A549 (cell line): ENCODE data around the gene SLC6A19. TPM values are rescaled to one million over a fixed set of nuclear protein-coding genes. Genes with fewer than 3 reads are reported as not detected.

Experiments used
- ATAC-seq, 2 experiments: fragments of 200-7000 bp in 1 of 2; fragments of >200 bp in 1 of 2; cut with Nextera tagmentation in 1 of 2; cut with Tn5 transposase in 1 of 2; 3 replicates each; pipeline versions ENCODE4 v1.8.0 to v1.9.1; 2018 to 2020; ENCODE audit warnings: mild to moderate bottlenecking in 1 of 2, moderate library complexity in 1 of 2
- CTCF ChIA-PET: fragments of 300-600 bp; sonication (Branson Sonifier 250); formaldehyde crosslinking; extraction: SDS; loops from one replicate; lab custom pipeline; 2021; ENCODE audit warnings: antibody characterized with exemption, inconsistent platforms; lab: Yijun Ruan, JAX
- POLR2A ChIA-PET: fragments of 350-600 bp; formaldehyde crosslinking; extraction: SDS; loops from one replicate; lab custom pipeline; 2021; ENCODE audit warnings: antibody characterized with exemption, inconsistent platforms; lab: Yijun Ruan, JAX
- DNase-seq, 2 experiments: peaks; one replicate each; pipeline versions ENCODE4 v3.0.0 to v3.0.0-alpha.2; 2011 to 2016; ENCODE audit warnings: low read depth in 1 of 2, low spot score in 1 of 2
- FAIRE-seq: peaks from 2 replicates; lab custom pipeline; 2011; peaks lifted over from hg19 to GRCh38; lab: Jason Lieb, UNC
- H3K27ac ChIP-seq, 2 experiments: fragments of >200 bp; sonication (Bioruptor Twin); formaldehyde crosslinking; 3 replicates each; pipeline ENCODE4 v1.5.1; 2016 to 2017
- H3K4me1 ChIP-seq: fragments of >200 bp; sonication (Bioruptor Twin); formaldehyde crosslinking; 3 replicates; pipeline ENCODE4 v1.6.1; 2016
- H3K4me2 ChIP-seq: fragments of >200 bp; sonication (Bioruptor Twin); formaldehyde crosslinking; 3 replicates; pipeline ENCODE4 v1.6.1; 2016
- H3K4me3 ChIP-seq: fragments of >200 bp; sonication (Bioruptor Twin); formaldehyde crosslinking; 3 replicates; pipeline ENCODE4 v1.5.1; 2016
- H3K9me3 ChIP-seq: fragments of >200 bp; sonication (Bioruptor Twin); formaldehyde crosslinking; 3 replicates; pipeline ENCODE4 v1.6.1; 2016
- BHLHE40 ChIP-seq: IDR thresholded peaks from 2 replicates; pipeline ENCODE4 v1.6.1; 2012; ENCODE audit warnings: low read depth, low read length, inconsistent platforms
- CBX2 ChIP-seq: fragments of 200-600 bp; sonication (generic); IDR thresholded peaks from 2 replicates; pipeline ENCODE4 v1.6.1; 2016; ENCODE audit warnings: low read depth, mild to moderate bottlenecking, borderline replicate concordance
- CEBPB ChIP-seq, 2 experiments: fragments of >200 bp in 1 of 2; sonication (Bioruptor Twin) in 1 of 2; formaldehyde crosslinking in 1 of 2; IDR thresholded peaks; 2 replicates each; pipeline ENCODE4 v1.6.1; 2012 to 2016
- CHD4 ChIP-seq: fragments of 200-600 bp; sonication (generic); IDR thresholded peaks from 2 replicates; pipeline ENCODE4 v1.6.1; 2016; ENCODE audit warnings: antibody characterized with exemption, mild to moderate bottlenecking, borderline replicate concordance
- E2F6 ChIP-seq: IDR thresholded peaks from 2 replicates; pipeline ENCODE4 v1.6.1; 2012; ENCODE audit warnings: low read depth, borderline replicate concordance
- EHF ChIP-seq: fragments of 250-450 bp; sonication (Bioruptor Pico); IDR thresholded peaks from 2 replicates; pipeline ENCODE4 v1.5.0; 2020; ENCODE audit warnings: mild to moderate bottlenecking
- EHMT2 ChIP-seq: fragments of 200-600 bp; sonication (generic); IDR thresholded peaks from 2 replicates; pipeline ENCODE4 v1.6.1; 2016; ENCODE audit warnings: antibody characterized with exemption, low read depth, mild to moderate bottlenecking, moderate library complexity
- EP300 ChIP-seq, 2 experiments: fragments of >200 bp; sonication (Bioruptor Twin); formaldehyde crosslinking; IDR thresholded peaks; 2 replicates in 1 of 2; 3 replicates in 1 of 2; pipeline ENCODE4 v1.6.1; 2016 to 2017
- FOXS1 ChIP-seq: fragments of 250-450 bp; sonication (Bioruptor Pico); IDR thresholded peaks from 2 replicates; pipeline ENCODE4 v1.5.0; 2020; ENCODE audit warnings: mild to moderate bottlenecking, moderate library complexity
- GATA3 ChIP-seq: IDR thresholded peaks from 2 replicates; pipeline ENCODE4 v1.6.1; 2012; ENCODE audit warnings: borderline replicate concordance
- HDAC2 ChIP-seq: fragments of 200-600 bp; sonication (generic); IDR thresholded peaks from 2 replicates; pipeline ENCODE4 v1.6.1; 2016
- HES2 ChIP-seq: fragments of >200 bp; sonication (Bioruptor Twin); formaldehyde crosslinking; IDR thresholded peaks from 2 replicates; pipeline ENCODE4 v1.6.1; 2016
- HEYL ChIP-seq: fragments of 250-450 bp; sonication (Bioruptor Pico); IDR thresholded peaks from 2 replicates; pipeline ENCODE4 v1.8.0; 2021; ENCODE audit warnings: mild to moderate bottlenecking, moderate library complexity
- HMGXB4 ChIP-seq: fragments of 250-450 bp; sonication (Bioruptor Pico); IDR thresholded peaks from 2 replicates; pipeline ENCODE4 v1.5.0; 2021; ENCODE audit warnings: mild to moderate bottlenecking, moderate library complexity, borderline replicate concordance
- HOXB13 ChIP-seq: fragments of 250-450 bp; sonication (Bioruptor Pico); IDR thresholded peaks from 2 replicates; pipeline ENCODE4 v1.5.0; 2020; ENCODE audit warnings: low read depth, mild to moderate bottlenecking, moderate library complexity
- HOXB5 ChIP-seq: fragments of 250-450 bp; sonication (Bioruptor Pico); IDR thresholded peaks from 2 replicates; pipeline ENCODE4 v1.5.0; 2020; ENCODE audit warnings: mild to moderate bottlenecking, moderate library complexity
- KDM1A ChIP-seq: fragments of 200-600 bp; sonication (generic); IDR thresholded peaks from 2 replicates; pipeline ENCODE4 v1.6.1; 2016; ENCODE audit warnings: low read depth, mild to moderate bottlenecking
- NFE2L2 ChIP-seq: fragments of 150-350 bp; conservative IDR thresholded peaks from 2 replicates; pipeline ENCODE4 v1.6.1; 2014; ENCODE audit warnings: low read length
- NR3C1 ChIP-seq: fragments of >200 bp; sonication (Bioruptor Twin); formaldehyde crosslinking; IDR thresholded peaks from 3 replicates; pipeline ENCODE4 v1.6.1; 2017
- PBX3 ChIP-seq: IDR thresholded peaks from 2 replicates; pipeline ENCODE4 v1.6.1; 2012
- POLR2A ChIP-seq: IDR thresholded peaks from 2 replicates; pipeline ENCODE4 v1.6.1; 2012; ENCODE audit warnings: mild to moderate bottlenecking, low read length
- RAD21 ChIP-seq, 2 experiments: fragments of >200 bp in 1 of 2; sonication (Bioruptor Twin) in 1 of 2; formaldehyde crosslinking in 1 of 2; IDR thresholded peaks in 1 of 2; conservative IDR thresholded peaks in 1 of 2; 2 replicates in 1 of 2; 3 replicates in 1 of 2; pipeline ENCODE4 v1.6.1; 2012 to 2018; ENCODE audit warnings: inconsistent platforms in 1 of 2
- RARB ChIP-seq: fragments of 250-450 bp; sonication (Bioruptor Pico); IDR thresholded peaks from 2 replicates; pipeline ENCODE4 v1.8.0; 2021; ENCODE audit warnings: mild to moderate bottlenecking, moderate library complexity
- RFX5 ChIP-seq: fragments of 450-650 bp; IDR thresholded peaks from 2 replicates; pipeline ENCODE4 v1.7.1; 2014; ENCODE audit warnings: antibody characterized with exemption, mild to moderate bottlenecking, moderate library complexity
- SMC3 ChIP-seq: fragments of >200 bp; sonication (Bioruptor Twin); formaldehyde crosslinking; IDR thresholded peaks from 3 replicates; pipeline ENCODE4 v1.6.1; 2018; ENCODE audit warnings: inconsistent platforms
- SREBF2 ChIP-seq: fragments of 450-650 bp; IDR thresholded peaks from 2 replicates; pipeline ENCODE4 v1.6.1; 2014; ENCODE audit warnings: mild to moderate bottlenecking, moderate library complexity
- TFCP2L1 ChIP-seq: fragments of 250-450 bp; sonication (Bioruptor Pico); IDR thresholded peaks from 2 replicates; pipeline ENCODE4 v1.5.0; 2021; ENCODE audit warnings: mild to moderate bottlenecking
- ZNF302 ChIP-seq: fragments of 250-450 bp; sonication (Bioruptor Pico); IDR thresholded peaks from 2 replicates; pipeline ENCODE4 v1.9.0; 2021; ENCODE audit warnings: inconsistent platforms, mild to moderate bottlenecking, moderate library complexity
- ZSCAN20 ChIP-seq: fragments of 250-450 bp; sonication (Bioruptor Pico); IDR thresholded peaks from 2 replicates; pipeline ENCODE4 v1.8.0; 2022; ENCODE audit warnings: mild to moderate bottlenecking, moderate library complexity
- WGBS: methylation state at CpG from one replicate; pipeline ENCODE4 v1.1.6; 2017; ENCODE audit errors: missing lambda C conversion rate; 5-methylcytosine and 5-hydroxymethylcytosine counted together
- polyA plus RNA-seq, 4 experiments: library from polyadenylated mRNA; depleted of rRNA in 3 of 4; stranded (reverse); fragments of >200 nt; fragmentation: RNase III in 1 of 4; extraction: RNeasy Plus Mini Kit Qiagen cat#74134 plus additional on column Dnase treatment in 1 of 4; gene quantifications; 2 replicates in 3 of 4; 3 replicates in 1 of 4; pipeline ENCODE4 v1.2.3, GENCODE V29; 2011 to 2017

The SLC6A19 gene
- polyA plus RNA-seq, 2 of the 4 experiments (the other 2 are of a cell fraction) = 0.01 TPM; not detected in 1

GRCh38 chr5:1196562-1196961 is 4.8 kb upstream of the SLC6A19 start:
- POLR2A ChIA-PET = no interaction called here
- Histone ChIP-seq H3K4me3 (no peak overlapping the region), H3K4me2 (no peak overlapping the region), H3K4me1 (no peaks in the 10 kb centered on the region; the same call in 2 of the 3 replicates)
- DNase-seq (no peak), ATAC-seq (no peak)
- 0% methylated on average over 1 of the region's 1 CpG for WGBS
- no peak for TF ChIP-seq RFX5
- TF ChIP-seq POLR2A = no peak
- no peak for TF ChIP-seq CBX2
- no peak for TF ChIP-seq SMC3
- no peak for TF ChIP-seq CEBPB (IDR thresholded peaks at IDR 0.05)
- no peak for TF ChIP-seq GATA3
- no peak for TF ChIP-seq TFCP2L1
- no peak for TF ChIP-seq HOXB5 (CRISPR knock-in tag)
- no peak for TF ChIP-seq FOXS1
- TF ChIP-seq ZNF302 (CRISPR knock-in tag) = no peak
- no peak for TF ChIP-seq HEYL (CRISPR knock-in tag)
- no peak for TF ChIP-seq BHLHE40
- no peak for TF ChIP-seq EHF (CRISPR knock-in tag)
- TF ChIP-seq HDAC2 = no peak
- TF ChIP-seq ZSCAN20 = no peak
- TF ChIP-seq NR3C1 = no peak
- no peak for TF ChIP-seq SREBF2
- TF ChIP-seq NFE2L2 = no peak
- no peak for TF ChIP-seq KDM1A
- TF ChIP-seq RAD21 (conservative IDR thresholded peaks at IDR 0.05 in 1 of 2, IDR thresholded peaks at IDR 0.05 in 1 of 2) = no peak
- TF ChIP-seq, all 56 proteins: peak for 0
- FAIRE-seq = no peak
- CTCF ChIA-PET = interaction anchor here (2.6 to 3.6 kb wide), 2 partner anchors 12 to 22 kb away, joined by 8 to 16 read pairs; no protein-coding TSS in a partner anchor
- Histone ChIP-seq H3K27ac (no peak overlapping the region), H3K9me3 (no peaks in the 10 kb centered on the region)

GRCh38 chr5:1197876-1198666 is 3.3 kb upstream of the SLC6A19 start:
- TF ChIP-seq HMGXB4 (no peak), SREBF2 (no peak), EP300 (IDR thresholded peaks at IDR 0.05) (no peak), HEYL (CRISPR knock-in tag) (no peak), RAD21 (conservative IDR thresholded peaks at IDR 0.05 in 1 of 2, IDR thresholded peaks at IDR 0.05 in 1 of 2) (no peak), CHD4 (no peak), CEBPB (IDR thresholded peaks at IDR 0.05) (no peak), E2F6 (no peak), HOXB13 (CRISPR knock-in tag) (no peak), RARB (CRISPR knock-in tag) (no peak), EHF (CRISPR knock-in tag) (no peak), NR3C1 (no peak), EHMT2 (no peak), HES2 (no peak), POLR2A (no peak), PBX3 (no peak), HOXB5 (CRISPR knock-in tag) (no peak)
- Histone ChIP-seq H3K4me1 (no peaks in the 10 kb centered on the region; the same call in 2 of the 3 replicates), H3K4me3 (no peak overlapping the region), H3K27ac (no peak overlapping the region), H3K4me2 (no peak overlapping the region), H3K9me3 (no peaks in the 10 kb centered on the region)
- FAIRE-seq (no peak), ATAC-seq (no peak), DNase-seq (no peak)
- ChIA-PET POLR2A (no interaction called here), CTCF (no interaction called here)
- whole genome bisulfite sequencing = 46% methylated on average over 7 of the region's 7 CpGs
